ENCODE data around the gene GNPDA2. TPM values are rescaled to one million over a fixed set of nuclear protein-coding genes. Genes with fewer than 3 reads are reported as not detected.

Gene GNPDA2
- total and polyA plus RNA-seq, 2 of the 8 experiments (the other 6 are each of a cell fraction or from before 2014, with no cell fraction given), result 3.0 to 4.8 TPM

DNA sequence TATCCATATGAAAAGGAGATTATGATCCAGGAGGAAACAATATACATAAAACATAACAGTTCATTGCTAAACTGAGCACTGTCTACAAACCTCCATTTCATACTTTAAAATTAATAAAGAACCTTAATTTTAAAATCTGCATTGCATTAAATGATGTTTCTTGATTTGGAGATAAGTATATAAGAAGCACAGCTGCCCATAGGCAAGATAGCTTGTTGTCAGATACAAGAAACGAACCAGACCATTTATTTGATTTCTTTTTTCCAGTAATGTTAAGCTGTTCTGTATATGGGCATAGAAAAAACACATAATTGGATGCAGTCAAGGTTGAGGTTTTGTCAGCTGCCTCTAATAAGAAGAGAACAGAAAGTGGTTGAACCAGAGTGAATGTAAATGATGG, 41.7 kb downstream of the GNPDA2 start (continued):
- TF ChIP-seq ASH2L (IDR thresholded peaks at IDR 0.05; ENCODE audit: low read length) (no peak), RBBP5 (IDR thresholded peaks at IDR 0.05; ENCODE audit: borderline replicate concordance, low read depth, low read length) (no peak), PHF8 (conservative IDR thresholded peaks at IDR 0.05; ENCODE audit: low read depth, low read length) (no peak), CBX5 (IDR thresholded peaks at IDR 0.05; ENCODE audit: low read depth, low read length) (no peak), SIN3A (conservative IDR thresholded peaks at IDR 0.05 in 1 of 2, IDR thresholded peaks at IDR 0.05 in 1 of 2; ENCODE audit: low read depth in 1 of 2, low read length in 2 of 2) (no peak), POLR2AphosphoS5 (IDR thresholded peaks at IDR 0.05; ENCODE audit: low read depth, low read length) (no peak)
